ENCODE measurements around the gene FOXJ3. TPM values are rescaled to one million over a fixed set of nuclear protein-coding genes. Genes with fewer than 3 reads are reported as not detected.
A peak's percentile ranks its signal among the peaks of the same experiment; 100 is the strongest.

The FOXJ3 gene
- total and polyA plus RNA-seq, 2 of the 13 experiments (the other 11 are each of a cell fraction or from before 2014, with no cell fraction given), result 16.6 to 48.5 TPM

GRCh38 chr1:42164551-42165420 is 170.2 kb downstream of the FOXJ3 start, which contains the start of gene GUCA2A (continued):
- TF ChIP-seq, protein P1, sequence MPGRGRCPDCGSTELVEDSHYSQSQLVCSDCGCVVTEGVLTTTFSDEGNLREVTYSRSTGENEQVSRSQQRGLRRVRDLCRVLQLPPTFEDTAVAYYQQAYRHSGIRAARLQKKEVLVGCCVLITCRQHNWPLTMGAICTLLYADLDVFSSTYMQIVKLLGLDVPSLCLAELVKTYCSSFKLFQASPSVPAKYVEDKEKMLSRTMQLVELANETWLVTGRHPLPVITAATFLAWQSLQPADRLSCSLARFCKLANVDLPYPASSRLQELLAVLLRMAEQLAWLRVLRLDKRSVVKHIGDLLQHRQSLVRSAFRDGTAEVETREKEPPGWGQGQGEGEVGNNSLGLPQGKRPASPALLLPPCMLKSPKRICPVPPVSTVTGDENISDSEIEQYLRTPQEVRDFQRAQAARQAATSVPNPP (CRISPR knock-in tag; IDR thresholded peaks at IDR 0.05), result no peak
- TF ChIP-seq SMAD1 (CRISPR knock-in tag; IDR thresholded peaks at IDR 0.05; ENCODE audit: borderline replicate concordance, low read depth) (no peak), YEATS4 (CRISPR knock-in tag; IDR thresholded peaks at IDR 0.05; ENCODE audit: borderline replicate concordance) (no peak), ARNT2 (CRISPR knock-in tag; IDR thresholded peaks at IDR 0.05; ENCODE audit: low read depth) (0 out of 2 replicates have a peak, but pooled peaks have one; percentile 29), ZNF549 (CRISPR knock-in tag; IDR thresholded peaks at IDR 0.05) (no peak), ZNF292 (CRISPR knock-in tag; IDR thresholded peaks at IDR 0.05; ENCODE audit: borderline replicate concordance, low read depth) (no peak), HES4 (CRISPR knock-in tag; IDR thresholded peaks at IDR 0.05; ENCODE audit: borderline replicate concordance) (no peak), KDM2A (CRISPR knock-in tag; IDR thresholded peaks at IDR 0.05; ENCODE audit: borderline replicate concordance, low read depth) (no peak), TFAP4 (IDR thresholded peaks at IDR 0.05; ENCODE audit: borderline replicate concordance, low read depth) (no peak), PHB2 (IDR thresholded peaks at IDR 0.05; ENCODE audit: partially characterized antibody) (no peak)
- TF ChIP-seq, protein P2, sequence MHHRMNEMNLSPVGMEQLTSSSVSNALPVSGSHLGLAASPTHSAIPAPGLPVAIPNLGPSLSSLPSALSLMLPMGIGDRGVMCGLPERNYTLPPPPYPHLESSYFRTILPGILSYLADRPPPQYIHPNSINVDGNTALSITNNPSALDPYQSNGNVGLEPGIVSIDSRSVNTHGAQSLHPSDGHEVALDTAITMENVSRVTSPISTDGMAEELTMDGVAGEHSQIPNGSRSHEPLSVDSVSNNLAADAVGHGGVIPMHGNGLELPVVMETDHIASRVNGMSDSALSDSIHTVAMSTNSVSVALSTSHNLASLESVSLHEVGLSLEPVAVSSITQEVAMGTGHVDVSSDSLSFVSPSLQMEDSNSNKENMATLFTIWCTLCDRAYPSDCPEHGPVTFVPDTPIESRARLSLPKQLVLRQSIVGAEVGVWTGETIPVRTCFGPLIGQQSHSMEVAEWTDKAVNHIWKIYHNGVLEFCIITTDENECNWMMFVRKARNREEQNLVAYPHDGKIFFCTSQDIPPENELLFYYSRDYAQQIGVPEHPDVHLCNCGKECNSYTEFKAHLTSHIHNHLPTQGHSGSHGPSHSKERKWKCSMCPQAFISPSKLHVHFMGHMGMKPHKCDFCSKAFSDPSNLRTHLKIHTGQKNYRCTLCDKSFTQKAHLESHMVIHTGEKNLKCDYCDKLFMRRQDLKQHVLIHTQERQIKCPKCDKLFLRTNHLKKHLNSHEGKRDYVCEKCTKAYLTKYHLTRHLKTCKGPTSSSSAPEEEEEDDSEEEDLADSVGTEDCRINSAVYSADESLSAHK (CRISPR knock-in tag; IDR thresholded peaks at IDR 0.05; ENCODE audit: borderline replicate concordance), result no peak
- TF ChIP-seq, protein P3, sequence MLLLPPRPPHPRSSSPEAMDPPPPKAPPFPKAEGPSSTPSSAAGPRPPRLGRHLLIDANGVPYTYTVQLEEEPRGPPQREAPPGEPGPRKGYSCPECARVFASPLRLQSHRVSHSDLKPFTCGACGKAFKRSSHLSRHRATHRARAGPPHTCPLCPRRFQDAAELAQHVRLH (CRISPR knock-in tag; IDR thresholded peaks at IDR 0.05; ENCODE audit: borderline replicate concordance, low read depth), result no peak
- TF ChIP-seq, protein P4, sequence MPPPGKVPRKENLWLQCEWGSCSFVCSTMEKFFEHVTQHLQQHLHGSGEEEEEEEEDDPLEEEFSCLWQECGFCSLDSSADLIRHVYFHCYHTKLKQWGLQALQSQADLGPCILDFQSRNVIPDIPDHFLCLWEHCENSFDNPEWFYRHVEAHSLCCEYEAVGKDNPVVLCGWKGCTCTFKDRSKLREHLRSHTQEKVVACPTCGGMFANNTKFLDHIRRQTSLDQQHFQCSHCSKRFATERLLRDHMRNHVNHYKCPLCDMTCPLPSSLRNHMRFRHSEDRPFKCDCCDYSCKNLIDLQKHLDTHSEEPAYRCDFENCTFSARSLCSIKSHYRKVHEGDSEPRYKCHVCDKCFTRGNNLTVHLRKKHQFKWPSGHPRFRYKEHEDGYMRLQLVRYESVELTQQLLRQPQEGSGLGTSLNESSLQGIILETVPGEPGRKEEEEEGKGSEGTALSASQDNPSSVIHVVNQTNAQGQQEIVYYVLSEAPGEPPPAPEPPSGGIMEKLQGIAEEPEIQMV (CRISPR knock-in tag; IDR thresholded peaks at IDR 0.05; ENCODE audit: low read depth), result no peak
